ENCODE measurements around the gene GPBP1. TPM values are rescaled to one million over a fixed set of nuclear protein-coding genes. Genes with fewer than 3 reads are reported as not detected.

GPBP1 gene
- total RNA-seq, 2 experiments from 2014 or later: 77.0 to 99.2 TPM

DNA sequence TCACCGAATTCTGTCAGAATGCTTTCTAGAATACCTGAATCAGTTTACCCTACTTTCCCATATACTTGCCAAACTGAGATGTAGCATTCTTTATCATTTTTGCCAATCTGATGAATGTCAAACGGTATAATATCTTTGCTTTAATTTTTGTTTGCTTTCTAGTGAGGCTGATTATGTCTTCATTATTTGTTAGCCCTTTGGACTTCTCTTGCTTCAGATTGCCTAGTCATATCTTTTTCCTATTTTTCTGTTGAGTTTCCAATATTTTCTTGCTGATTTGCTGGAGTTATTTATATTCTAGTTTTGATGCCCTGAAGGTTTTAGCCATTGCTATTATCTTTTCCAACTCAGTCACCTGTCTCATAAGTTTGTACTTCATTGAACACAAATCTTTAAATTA is 40.3 kb upstream of the GPBP1 start:
- Histone ChIP-seq H3K27ac (ENCODE audit: low read depth, low read length, poor library complexity, severe bottlenecking) (no peak overlapping the region), H3K4me1 (ENCODE audit: insufficient read depth, low read length, poor library complexity, severe bottlenecking) (no peaks in the 10 kb centered on the region), H3K79me2 (ENCODE audit: insufficient read depth, low read depth, low read length) (no peaks in the 10 kb centered on the region), H3K9me3 (ENCODE audit: low read length) (no peaks in the 10 kb centered on the region), H4K20me1 (ENCODE audit: insufficient read depth, low read length) (no peaks in the 10 kb centered on the region), H3K9me2 (ENCODE audit: insufficient read depth, low read length) (no peaks in the 10 kb centered on the region), H3K36me3 (ENCODE audit: insufficient read depth, low read length) (no peaks in the 10 kb centered on the region), H3K4me3 (ENCODE audit: low read depth, low read length, poor library complexity, severe bottlenecking) (no peak overlapping the region), H3K4me2 (ENCODE audit: low read length) (no peak overlapping the region), H2AFZ (ENCODE audit: low read length) (no peak overlapping the region)
- TF ChIP-seq EZH2phosphoT487 (IDR thresholded peaks at IDR 0.05; ENCODE audit: borderline replicate concordance, low read depth, low read length): no peak
- TF ChIP-seq, protein P1, sequence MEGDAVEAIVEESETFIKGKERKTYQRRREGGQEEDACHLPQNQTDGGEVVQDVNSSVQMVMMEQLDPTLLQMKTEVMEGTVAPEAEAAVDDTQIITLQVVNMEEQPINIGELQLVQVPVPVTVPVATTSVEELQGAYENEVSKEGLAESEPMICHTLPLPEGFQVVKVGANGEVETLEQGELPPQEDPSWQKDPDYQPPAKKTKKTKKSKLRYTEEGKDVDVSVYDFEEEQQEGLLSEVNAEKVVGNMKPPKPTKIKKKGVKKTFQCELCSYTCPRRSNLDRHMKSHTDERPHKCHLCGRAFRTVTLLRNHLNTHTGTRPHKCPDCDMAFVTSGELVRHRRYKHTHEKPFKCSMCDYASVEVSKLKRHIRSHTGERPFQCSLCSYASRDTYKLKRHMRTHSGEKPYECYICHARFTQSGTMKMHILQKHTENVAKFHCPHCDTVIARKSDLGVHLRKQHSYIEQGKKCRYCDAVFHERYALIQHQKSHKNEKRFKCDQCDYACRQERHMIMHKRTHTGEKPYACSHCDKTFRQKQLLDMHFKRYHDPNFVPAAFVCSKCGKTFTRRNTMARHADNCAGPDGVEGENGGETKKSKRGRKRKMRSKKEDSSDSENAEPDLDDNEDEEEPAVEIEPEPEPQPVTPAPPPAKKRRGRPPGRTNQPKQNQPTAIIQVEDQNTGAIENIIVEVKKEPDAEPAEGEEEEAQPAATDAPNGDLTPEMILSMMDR (conservative IDR thresholded peaks at IDR 0.05; ENCODE audit: low read length): no peak
- intact Hi-C loops (cut with micrococcal nuclease; ENCODE audit: unreplicated experiment): no loop called here
- no peak for DNase-seq (ENCODE audit: low spot score)
- ChIA-PET POLR2A (no interaction called here), CTCF (ENCODE audit: unreplicated experiment) (no interaction called here)
- no TSS peak for BruUV-seq (replicated peaks)

DNA sequence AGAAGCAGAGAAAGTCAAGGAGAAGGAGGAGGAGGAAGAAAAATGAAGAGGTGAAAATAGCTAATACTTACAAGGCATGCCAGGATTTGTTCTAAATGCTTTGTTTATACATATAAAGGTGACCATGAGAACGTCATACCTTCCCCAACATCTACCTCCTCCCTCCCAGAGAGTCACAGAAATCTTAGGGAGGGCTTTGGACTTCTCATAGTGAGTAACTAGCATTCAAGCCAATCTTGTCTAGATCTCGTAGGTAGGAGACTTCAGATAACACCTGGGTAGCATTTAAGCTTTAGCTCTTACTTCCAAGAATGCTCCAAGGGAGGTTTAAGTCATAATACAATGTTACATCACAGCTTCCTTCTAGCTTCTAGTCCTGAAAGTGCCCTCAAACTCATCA is 36.5 kb upstream of the GPBP1 start:
- H3K79me2 ChIP-seq (ENCODE audit: insufficient read depth, low read depth, low read length): no peaks in the 10 kb centered on the region
- H4K20me1 ChIP-seq (ENCODE audit: insufficient read depth, low read length): no peaks in the 10 kb centered on the region
- no peak overlapping the region for H3K4me2 ChIP-seq (ENCODE audit: low read length)
- intact Hi-C loops (cut with micrococcal nuclease; ENCODE audit: unreplicated experiment): no loop called here
- no peaks in the 10 kb centered on the region for H3K9me2 ChIP-seq (ENCODE audit: insufficient read depth, low read length)
- H3K36me3 ChIP-seq (ENCODE audit: insufficient read depth, low read length): no peaks in the 10 kb centered on the region
- ChIA-PET POLR2A (interaction anchor here (1.0 kb wide), 1 partner anchor 82 kb away, joined by 3 read pairs; no protein-coding TSS in a partner anchor), CTCF (ENCODE audit: unreplicated experiment) (interaction anchor here (1.1 kb wide), 1 partner anchor 237 kb away, joined by 3 read pairs; no protein-coding TSS in a partner anchor)
- H2AFZ ChIP-seq (ENCODE audit: low read length): no peak overlapping the region
- no peaks in the 10 kb centered on the region for H3K9me3 ChIP-seq (ENCODE audit: low read length)
- DNase-seq (ENCODE audit: low spot score): no peak
- TF ChIP-seq, protein P1 (conservative IDR thresholded peaks at IDR 0.05; ENCODE audit: low read length): no peak
- TF ChIP-seq EZH2phosphoT487 (IDR thresholded peaks at IDR 0.05; ENCODE audit: borderline replicate concordance, low read depth, low read length): no peak
- H3K27ac ChIP-seq (ENCODE audit: low read depth, low read length, poor library complexity, severe bottlenecking): no peak overlapping the region
- no peaks in the 10 kb centered on the region for H3K4me1 ChIP-seq (ENCODE audit: insufficient read depth, low read length, poor library complexity, severe bottlenecking)
- H3K4me3 ChIP-seq (ENCODE audit: low read depth, low read length, poor library complexity, severe bottlenecking): no peak overlapping the region
- no TSS peak for BruUV-seq (replicated peaks)

DNA sequence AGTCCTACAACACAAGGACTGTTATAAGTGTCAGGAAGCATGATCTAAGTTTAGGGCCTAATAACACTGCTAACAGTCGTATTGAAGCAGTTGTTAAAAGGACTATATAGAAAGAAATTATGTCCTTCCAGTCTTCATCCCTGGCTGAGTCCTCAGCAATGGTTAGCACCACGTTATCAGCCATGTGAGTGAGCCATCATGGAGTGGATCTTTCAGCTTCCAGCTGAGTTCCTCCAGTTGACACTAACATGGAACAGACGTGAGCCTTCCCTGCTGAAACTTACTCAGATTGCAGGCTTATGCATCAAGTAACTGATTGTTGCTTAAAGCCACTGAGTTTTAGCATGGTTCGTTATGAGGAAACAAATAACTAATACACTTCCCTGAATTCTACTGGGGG is 21.5 kb upstream of the GPBP1 start:
- Histone ChIP-seq H3K27ac (ENCODE audit: low read depth, low read length, poor library complexity, severe bottlenecking) (no peak overlapping the region), H3K36me3 (ENCODE audit: insufficient read depth, low read length) (no peaks in the 10 kb centered on the region), H3K4me1 (ENCODE audit: insufficient read depth, low read length, poor library complexity, severe bottlenecking) (no peaks in the 10 kb centered on the region), H3K79me2 (ENCODE audit: insufficient read depth, low read depth, low read length) (no peaks in the 10 kb centered on the region), H3K4me3 (ENCODE audit: low read depth, low read length, poor library complexity, severe bottlenecking) (no peak overlapping the region), H4K20me1 (ENCODE audit: insufficient read depth, low read length) (no peaks in the 10 kb centered on the region), H3K4me2 (ENCODE audit: low read length) (no peak overlapping the region), H3K9me2 (ENCODE audit: insufficient read depth, low read length) (no peaks in the 10 kb centered on the region), H2AFZ (ENCODE audit: low read length) (no peak overlapping the region), H3K9me3 (ENCODE audit: low read length) (no peaks in the 10 kb centered on the region)
- TF ChIP-seq EZH2phosphoT487 (IDR thresholded peaks at IDR 0.05; ENCODE audit: borderline replicate concordance, low read depth, low read length): no peak
- TF ChIP-seq, protein P1 (conservative IDR thresholded peaks at IDR 0.05; ENCODE audit: low read length): no peak
- BruUV-seq (replicated peaks): no TSS peak
- intact Hi-C loops (cut with micrococcal nuclease; ENCODE audit: unreplicated experiment): no loop called here
- POLR2A ChIA-PET: interaction anchor here (0.6 kb wide), 1 partner anchor 255 kb away, joined by 3 read pairs; no protein-coding TSS in a partner anchor
- CTCF ChIA-PET (ENCODE audit: unreplicated experiment): no interaction called here
- DNase-seq (ENCODE audit: low spot score): no peak
